ENCODE measurements around the gene SYNE1.

SYNE1 gene

DNA sequence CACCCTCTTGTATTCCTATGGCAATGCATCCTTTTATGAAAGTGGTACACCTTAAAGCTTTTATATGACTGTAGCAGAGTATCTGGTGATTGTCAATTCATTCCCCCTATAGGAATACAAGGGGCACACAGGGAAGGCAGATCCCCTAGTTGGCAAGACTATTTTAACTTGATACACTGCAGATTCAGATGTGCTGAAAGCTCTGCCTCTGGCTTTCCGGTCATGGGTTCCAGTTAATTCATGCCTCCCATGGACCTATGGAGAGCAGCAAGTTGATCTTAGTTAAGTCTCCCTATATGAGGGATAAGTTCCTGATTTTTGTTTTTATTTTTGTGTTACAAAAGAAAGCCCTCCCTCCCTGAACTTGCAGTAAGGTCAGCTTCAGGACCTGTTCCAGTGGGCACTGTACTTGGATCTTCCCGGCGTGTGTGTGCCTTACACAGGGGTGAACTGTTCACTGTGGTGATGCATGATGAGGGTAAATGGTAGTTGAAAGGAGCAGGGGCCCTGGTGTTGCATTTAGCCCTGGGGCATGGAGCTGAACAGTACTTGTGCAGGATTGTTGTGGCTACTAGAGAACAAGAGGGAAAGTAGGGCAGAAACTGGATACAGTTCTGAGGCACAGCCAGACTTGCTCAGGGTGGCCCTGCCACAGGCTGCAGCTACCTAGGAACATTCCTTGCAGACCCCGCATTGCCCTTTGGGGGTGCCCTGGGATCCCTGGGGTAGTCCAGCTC is 537.5 kb downstream of the SYNE1 start:
- H3K27me3 ChIP-seq (ENCODE audit: control insufficient read depth in 5 of 5, insufficient read depth in 4 of 5, low read length in 5 of 5) = no peaks in the 10 kb centered on the region
- peak overlapping the region; percentile 81 for H3K27ac ChIP-seq (ENCODE audit: low read depth, low read length)
- H3K9ac ChIP-seq (ENCODE audit: low read length in 5 of 5) = peak overlapping the region in 1 of 5 donors; percentile 27
- H3K4me1 ChIP-seq (ENCODE audit: control insufficient read depth in 5 of 5, insufficient read depth in 5 of 5, low read length in 5 of 5) = peaks cover 0 to 34% (median 26%) of the 10 kb centered on the region in 5 donors
- no peaks in the 10 kb centered on the region for H3K9me3 ChIP-seq (ENCODE audit: control insufficient read depth in 5 of 5, low read length in 5 of 5)
- H3K4me3 ChIP-seq (ENCODE audit: low read depth in 1 of 5, low read length in 5 of 5) = no peak overlapping the region
- peaks cover 0 to 3% (median 0%) of the 10 kb centered on the region in 5 donors for H3K36me3 ChIP-seq (ENCODE audit: control insufficient read depth in 5 of 5, insufficient read depth in 5 of 5, low read length in 5 of 5)

DNA sequence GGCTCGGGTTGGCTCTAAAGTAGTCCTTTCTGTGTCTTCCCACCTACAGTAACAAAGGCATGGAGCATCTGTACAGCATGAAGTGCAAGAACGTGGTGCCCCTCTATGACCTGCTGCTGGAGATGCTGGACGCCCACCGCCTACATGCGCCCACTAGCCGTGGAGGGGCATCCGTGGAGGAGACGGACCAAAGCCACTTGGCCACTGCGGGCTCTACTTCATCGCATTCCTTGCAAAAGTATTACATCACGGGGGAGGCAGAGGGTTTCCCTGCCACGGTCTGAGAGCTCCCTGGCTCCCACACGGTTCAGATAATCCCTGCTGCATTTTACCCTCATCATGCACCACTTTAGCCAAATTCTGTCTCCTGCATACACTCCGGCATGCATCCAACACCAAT is 538.5 kb downstream of the SYNE1 start:
- peaks cover 0 to 3% (median 0%) of the 10 kb centered on the region in 5 donors for H3K36me3 ChIP-seq (ENCODE audit: control insufficient read depth in 5 of 5, insufficient read depth in 5 of 5, low read length in 5 of 5)
- H3K27ac ChIP-seq (ENCODE audit: low read depth, low read length) = no peak overlapping the region
- no peaks in the 10 kb centered on the region for H3K27me3 ChIP-seq (ENCODE audit: control insufficient read depth in 5 of 5, insufficient read depth in 4 of 5, low read length in 5 of 5)
- H3K9me3 ChIP-seq (ENCODE audit: control insufficient read depth in 5 of 5, low read length in 5 of 5) = no peaks in the 10 kb centered on the region
- peaks cover 0 to 35% (median 28%) of the 10 kb centered on the region in 5 donors for H3K4me1 ChIP-seq (ENCODE audit: control insufficient read depth in 5 of 5, insufficient read depth in 5 of 5, low read length in 5 of 5)
- no peak overlapping the region for H3K4me3 ChIP-seq (ENCODE audit: low read depth in 1 of 5, low read length in 5 of 5)
- H3K9ac ChIP-seq (ENCODE audit: low read length in 5 of 5) = no peak overlapping the region

DNA sequence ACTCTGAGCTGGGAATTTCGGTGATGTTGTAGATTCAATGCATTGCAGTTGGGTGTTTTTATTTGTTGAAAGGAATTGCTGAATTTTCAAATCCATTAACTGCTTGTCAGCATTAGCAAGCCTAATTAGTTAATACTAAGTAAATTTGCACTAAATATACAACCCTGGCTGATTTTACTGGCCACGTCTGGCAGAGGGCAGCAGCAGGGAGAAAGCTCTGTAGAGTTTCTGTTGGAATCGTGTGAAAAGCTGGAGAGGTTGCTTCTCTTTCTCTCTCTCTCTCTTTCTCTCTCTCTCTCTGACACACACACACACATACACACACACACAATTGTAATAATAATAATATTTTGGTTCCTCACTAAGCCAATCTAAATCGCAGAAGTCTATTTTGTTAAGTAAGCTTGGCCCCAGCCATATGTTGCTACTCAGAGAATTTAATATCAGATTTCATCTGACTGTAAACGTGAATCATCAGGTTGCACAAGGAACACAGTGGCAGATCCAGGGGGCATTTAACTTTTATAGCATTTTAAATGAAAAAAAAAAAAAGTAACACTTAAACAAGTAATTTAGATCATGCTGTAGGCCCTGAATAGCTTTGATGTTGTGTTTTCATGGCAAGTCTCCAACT is 540.2 kb downstream of the SYNE1 start:
- Histone ChIP-seq H3K4me1 (ENCODE audit: control insufficient read depth in 5 of 5, insufficient read depth in 5 of 5, low read length in 5 of 5) (peaks cover 0 to 35% (median 28%) of the 10 kb centered on the region in 5 donors), H3K36me3 (ENCODE audit: control insufficient read depth in 5 of 5, insufficient read depth in 5 of 5, low read length in 5 of 5) (peaks cover 0 to 3% (median 0%) of the 10 kb centered on the region in 5 donors), H3K9ac (ENCODE audit: low read length in 5 of 5) (no peak overlapping the region), H3K27ac (ENCODE audit: low read depth, low read length) (peak overlapping the region; percentile 64), H3K9me3 (ENCODE audit: control insufficient read depth in 5 of 5, low read length in 5 of 5) (no peaks in the 10 kb centered on the region), H3K4me3 (ENCODE audit: low read depth in 1 of 5, low read length in 5 of 5) (no peak overlapping the region), H3K27me3 (ENCODE audit: control insufficient read depth in 5 of 5, insufficient read depth in 4 of 5, low read length in 5 of 5) (no peaks in the 10 kb centered on the region)

DNA sequence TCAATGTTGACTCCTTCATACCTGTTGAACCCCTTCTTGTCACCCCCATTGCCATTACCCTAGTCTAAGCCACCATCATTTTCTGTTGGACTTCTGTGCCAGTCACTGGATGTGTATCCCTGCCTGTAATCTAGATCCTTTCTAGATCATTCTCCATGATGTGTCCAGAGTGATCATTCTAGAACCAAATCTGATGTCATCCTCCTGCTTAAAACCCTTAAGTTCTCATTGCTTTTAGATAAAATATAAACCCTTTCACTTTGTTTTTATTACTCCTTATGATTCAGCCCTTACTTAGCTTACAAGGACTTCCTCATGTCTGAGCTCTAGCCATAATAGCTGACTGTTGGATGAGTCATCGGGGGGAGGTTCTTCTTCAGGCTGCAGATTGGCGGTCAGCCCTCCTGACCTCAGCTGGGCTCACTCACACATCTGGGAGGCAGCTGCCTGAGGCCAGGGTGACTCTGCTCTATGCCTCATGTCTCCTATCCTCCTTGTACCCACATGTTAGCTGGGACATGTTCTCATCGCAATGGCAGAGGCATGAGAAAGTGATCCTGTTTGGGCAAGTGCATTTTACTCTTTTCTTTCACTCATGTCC is 542.1 kb downstream of the SYNE1 start:
- Histone ChIP-seq H3K27me3 (ENCODE audit: control insufficient read depth in 5 of 5, insufficient read depth in 4 of 5, low read length in 5 of 5) (no peaks in the 10 kb centered on the region), H3K4me1 (ENCODE audit: control insufficient read depth in 5 of 5, insufficient read depth in 5 of 5, low read length in 5 of 5) (peaks cover 0 to 41% (median 33%) of the 10 kb centered on the region in 5 donors), H3K4me3 (ENCODE audit: low read depth in 1 of 5, low read length in 5 of 5) (peak overlapping the region in 1 of 5 donors; percentile 13), H3K36me3 (ENCODE audit: control insufficient read depth in 5 of 5, insufficient read depth in 5 of 5, low read length in 5 of 5) (peaks cover 0 to 3% (median 0%) of the 10 kb centered on the region in 5 donors), H3K9ac (ENCODE audit: low read length in 5 of 5) (no peak overlapping the region), H3K27ac (ENCODE audit: low read depth, low read length) (peak overlapping the region; percentile 73), H3K9me3 (ENCODE audit: control insufficient read depth in 5 of 5, low read length in 5 of 5) (no peaks in the 10 kb centered on the region)

DNA sequence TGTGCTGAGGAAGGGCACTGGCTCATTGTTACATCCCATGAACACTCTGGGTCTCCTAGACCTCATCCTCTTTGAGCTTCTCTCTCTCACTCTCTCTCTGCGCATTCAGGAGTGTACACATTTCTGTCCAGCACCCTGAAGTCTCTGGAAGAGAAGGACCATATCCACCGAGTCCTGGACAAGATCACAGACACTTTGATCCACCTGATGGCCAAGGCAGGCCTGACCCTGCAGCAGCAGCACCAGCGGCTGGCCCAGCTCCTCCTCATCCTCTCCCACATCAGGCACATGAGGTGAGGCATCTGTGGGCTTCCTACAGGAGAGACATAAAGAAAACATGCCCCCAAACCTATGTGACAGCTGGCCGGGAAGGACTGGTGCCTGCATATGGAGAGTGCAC is 542.9 kb downstream of the SYNE1 start:
- Histone ChIP-seq H3K9ac (ENCODE audit: low read length in 5 of 5) (no peak overlapping the region), H3K27me3 (ENCODE audit: control insufficient read depth in 5 of 5, insufficient read depth in 4 of 5, low read length in 5 of 5) (no peaks in the 10 kb centered on the region), H3K4me1 (ENCODE audit: control insufficient read depth in 5 of 5, insufficient read depth in 5 of 5, low read length in 5 of 5) (peaks cover 0 to 33% (median 27%) of the 10 kb centered on the region in 5 donors), H3K9me3 (ENCODE audit: control insufficient read depth in 5 of 5, low read length in 5 of 5) (no peaks in the 10 kb centered on the region), H3K36me3 (ENCODE audit: control insufficient read depth in 5 of 5, insufficient read depth in 5 of 5, low read length in 5 of 5) (peaks cover 0 to 3% (median 0%) of the 10 kb centered on the region in 5 donors), H3K27ac (ENCODE audit: low read depth, low read length) (peak overlapping the region; percentile 73), H3K4me3 (ENCODE audit: low read depth in 1 of 5, low read length in 5 of 5) (no peak overlapping the region)

DNA sequence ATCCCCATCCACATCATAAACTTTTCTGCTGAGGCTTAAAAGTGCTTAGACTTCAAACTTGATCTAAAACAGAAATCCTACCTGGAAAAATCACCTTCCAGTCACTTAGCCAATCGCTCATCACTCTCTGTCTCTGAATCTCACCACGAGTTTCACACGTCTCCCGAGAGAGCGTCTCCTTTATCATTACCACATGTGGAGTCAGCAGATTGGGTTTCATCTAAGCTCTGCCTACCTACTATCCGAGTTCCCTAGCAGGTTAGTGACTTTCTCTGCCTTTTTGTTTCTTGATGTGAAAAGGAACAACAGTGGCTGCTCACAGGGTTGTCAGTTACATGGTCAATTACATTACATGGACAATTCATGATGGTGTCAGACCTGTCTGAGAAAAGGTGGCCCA is 543.5 kb downstream of the SYNE1 start:
- no peak overlapping the region for H3K9ac ChIP-seq (ENCODE audit: low read length in 5 of 5)
- no peak overlapping the region for H3K27ac ChIP-seq (ENCODE audit: low read depth, low read length)
- peaks cover 0 to 30% (median 27%) of the 10 kb centered on the region in 5 donors for H3K4me1 ChIP-seq (ENCODE audit: control insufficient read depth in 5 of 5, insufficient read depth in 5 of 5, low read length in 5 of 5)
- no peaks in the 10 kb centered on the region for H3K9me3 ChIP-seq (ENCODE audit: control insufficient read depth in 5 of 5, low read length in 5 of 5)
- no peak overlapping the region for H3K4me3 ChIP-seq (ENCODE audit: low read depth in 1 of 5, low read length in 5 of 5)
- no peaks in the 10 kb centered on the region for H3K27me3 ChIP-seq (ENCODE audit: control insufficient read depth in 5 of 5, insufficient read depth in 4 of 5, low read length in 5 of 5)
- no peaks in the 10 kb centered on the region for H3K36me3 ChIP-seq (ENCODE audit: control insufficient read depth in 5 of 5, insufficient read depth in 5 of 5, low read length in 5 of 5)

DNA sequence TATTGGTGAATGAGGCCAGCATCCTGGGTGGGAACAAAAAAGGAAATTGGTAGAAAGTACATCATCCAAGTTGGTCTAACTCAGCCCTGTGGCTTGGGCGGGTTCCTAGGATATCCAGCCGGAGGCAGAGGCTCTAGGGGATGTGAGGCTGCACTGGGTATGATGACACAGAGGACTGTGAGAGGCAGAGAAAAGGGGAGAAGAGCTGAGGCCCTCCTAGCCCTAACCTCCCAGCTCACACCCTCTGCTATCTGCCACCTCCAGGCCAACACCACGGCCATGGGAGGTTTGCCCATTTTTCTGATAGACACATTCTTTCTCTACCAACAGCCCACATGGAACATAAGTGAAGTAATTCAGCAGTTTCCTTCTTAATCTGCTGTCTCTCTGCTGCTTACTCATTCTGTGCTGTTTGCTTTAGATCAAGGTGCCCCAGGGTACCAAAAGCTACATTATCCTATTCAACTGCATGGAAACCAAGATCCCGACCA is 545.3 kb downstream of the SYNE1 start:
- H3K27ac ChIP-seq (ENCODE audit: low read depth, low read length) = no peak overlapping the region
- H3K4me1 ChIP-seq (ENCODE audit: control insufficient read depth in 5 of 5, insufficient read depth in 5 of 5, low read length in 5 of 5) = peaks cover 0 to 26% (median 20%) of the 10 kb centered on the region in 5 donors
- no peaks in the 10 kb centered on the region for H3K36me3 ChIP-seq (ENCODE audit: control insufficient read depth in 5 of 5, insufficient read depth in 5 of 5, low read length in 5 of 5)
- H3K4me3 ChIP-seq (ENCODE audit: low read depth in 1 of 5, low read length in 5 of 5) = no peak overlapping the region
- no peaks in the 10 kb centered on the region for H3K27me3 ChIP-seq (ENCODE audit: control insufficient read depth in 5 of 5, insufficient read depth in 4 of 5, low read length in 5 of 5)
- H3K9ac ChIP-seq (ENCODE audit: low read length in 5 of 5) = no peak overlapping the region
- no peaks in the 10 kb centered on the region for H3K9me3 ChIP-seq (ENCODE audit: control insufficient read depth in 5 of 5, low read length in 5 of 5)

DNA sequence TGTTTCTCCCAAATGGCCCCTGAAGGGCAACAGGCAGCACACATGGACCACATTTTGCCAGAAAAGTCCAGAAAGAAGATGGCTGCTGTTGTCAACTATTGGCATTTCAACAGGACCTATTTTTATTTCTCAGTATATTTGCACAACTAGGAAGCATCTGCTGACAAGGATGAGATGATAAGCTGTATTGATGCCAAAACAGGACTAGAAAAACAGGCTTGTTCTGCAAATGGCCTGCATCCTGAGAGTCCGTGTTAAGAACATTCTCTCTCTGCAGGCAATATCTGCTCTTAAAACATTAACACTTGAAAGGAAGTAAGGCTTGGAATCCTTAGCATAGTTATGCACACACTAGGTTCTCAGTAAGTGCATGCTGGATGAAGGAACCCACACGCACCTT is 546.0 kb downstream of the SYNE1 start:
- Histone ChIP-seq H3K27ac (ENCODE audit: low read depth, low read length) (no peak overlapping the region), H3K27me3 (ENCODE audit: control insufficient read depth in 5 of 5, insufficient read depth in 4 of 5, low read length in 5 of 5) (no peaks in the 10 kb centered on the region)

DNA sequence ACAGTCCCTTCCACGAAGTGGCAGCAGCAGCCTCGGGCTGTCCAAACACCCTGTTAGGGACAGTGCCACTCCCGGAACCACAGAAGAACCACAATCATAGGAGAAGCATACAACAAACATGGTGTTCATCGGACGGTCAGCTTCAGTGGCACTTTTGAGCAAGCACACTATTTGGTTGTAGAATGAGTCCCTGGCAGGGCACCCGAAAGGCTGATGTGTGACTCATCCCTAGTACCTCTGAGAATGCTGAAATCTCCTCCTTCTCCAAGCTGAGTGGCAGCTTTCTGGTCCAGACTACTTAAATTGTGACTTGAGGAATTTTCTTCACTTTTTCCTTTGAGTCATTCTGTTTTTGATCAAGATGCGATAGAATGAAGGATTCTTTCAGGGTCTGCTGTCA is 547.2 kb downstream of the SYNE1 start:
- Histone ChIP-seq H3K4me3 (ENCODE audit: low read depth in 1 of 5, low read length in 5 of 5) (no peak overlapping the region), H3K27me3 (ENCODE audit: control insufficient read depth in 5 of 5, insufficient read depth in 4 of 5, low read length in 5 of 5) (no peaks in the 10 kb centered on the region), H3K36me3 (ENCODE audit: control insufficient read depth in 5 of 5, insufficient read depth in 5 of 5, low read length in 5 of 5) (no peaks in the 10 kb centered on the region), H3K4me1 (ENCODE audit: control insufficient read depth in 5 of 5, insufficient read depth in 5 of 5, low read length in 5 of 5) (peaks cover 0 to 20% (median 15%) of the 10 kb centered on the region in 5 donors), H3K9me3 (ENCODE audit: control insufficient read depth in 5 of 5, low read length in 5 of 5) (no peaks in the 10 kb centered on the region), H3K9ac (ENCODE audit: low read length in 5 of 5) (no peak overlapping the region), H3K27ac (ENCODE audit: low read depth, low read length) (no peak overlapping the region)

More for the DNA sequence above, 546.0 kb downstream of the SYNE1 start:
- Histone ChIP-seq H3K4me3 (ENCODE audit: low read depth in 1 of 5, low read length in 5 of 5) (no peak overlapping the region), H3K9ac (ENCODE audit: low read length in 5 of 5) (no peak overlapping the region), H3K36me3 (ENCODE audit: control insufficient read depth in 5 of 5, insufficient read depth in 5 of 5, low read length in 5 of 5) (no peaks in the 10 kb centered on the region), H3K9me3 (ENCODE audit: control insufficient read depth in 5 of 5, low read length in 5 of 5) (no peaks in the 10 kb centered on the region), H3K4me1 (ENCODE audit: control insufficient read depth in 5 of 5, insufficient read depth in 5 of 5, low read length in 5 of 5) (peaks cover 0 to 26% (median 19%) of the 10 kb centered on the region in 5 donors)

DNA sequence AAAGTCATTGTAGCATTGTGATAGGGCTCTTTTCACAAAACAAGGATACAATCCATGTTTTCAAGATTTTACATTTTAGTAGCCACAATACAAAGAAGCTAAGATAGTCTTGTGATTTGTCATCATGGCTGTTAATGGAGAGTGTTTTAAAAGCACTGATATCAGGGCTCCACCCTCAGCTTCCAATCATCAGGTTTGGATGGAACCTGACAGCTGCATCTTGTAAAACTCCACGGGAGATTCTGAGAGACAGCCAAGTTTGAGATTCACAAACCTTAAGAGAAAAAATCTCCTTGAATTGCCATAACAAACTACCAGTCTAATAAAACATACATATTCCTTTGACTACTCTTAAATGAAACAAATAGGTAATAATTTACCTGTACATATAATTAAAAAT is 549.5 kb downstream of the SYNE1 start:
- Histone ChIP-seq H3K4me1 (ENCODE audit: control insufficient read depth in 5 of 5, insufficient read depth in 5 of 5, low read length in 5 of 5) (peaks cover 0 to 14% (median 9%) of the 10 kb centered on the region in 5 donors), H3K9me3 (ENCODE audit: control insufficient read depth in 5 of 5, low read length in 5 of 5) (no peaks in the 10 kb centered on the region), H3K4me3 (ENCODE audit: low read depth in 1 of 5, low read length in 5 of 5) (no peak overlapping the region), H3K9ac (ENCODE audit: low read length in 5 of 5) (no peak overlapping the region), H3K27ac (ENCODE audit: low read depth, low read length) (no peak overlapping the region), H3K36me3 (ENCODE audit: control insufficient read depth in 5 of 5, insufficient read depth in 5 of 5, low read length in 5 of 5) (no peaks in the 10 kb centered on the region), H3K27me3 (ENCODE audit: control insufficient read depth in 5 of 5, insufficient read depth in 4 of 5, low read length in 5 of 5) (no peaks in the 10 kb centered on the region)

Data from subcutaneous abdominal adipose tissue (tissue), 5 donors.